Measurements from ENCODE around the gene ARRB2.

The ARRB2 gene

GRCh38 chr17:4728124-4728523 is 17.7 kb downstream of the ARRB2 start:
- DNase-seq (ENCODE audit: low spot score) = no peak

- DNase-seq (ENCODE audit: low spot score) = peak; percentile 73
Observed at GRCh38 chr17:4733073-4733531, 22.7 kb downstream of the ARRB2 start.

GRCh38 chr17:4734857-4735475 is 24.5 kb downstream of the ARRB2 start:
- no peak for DNase-seq (ENCODE audit: low spot score)

- DNase-seq (ENCODE audit: low spot score) = peak; percentile 81
Observed at GRCh38 chr17:4735876-4736651, 25.6 kb downstream of the ARRB2 start.

- no peak for DNase-seq (ENCODE audit: low spot score)
Observed at GRCh38 chr17:4738136-4739121, 28.0 kb downstream of the ARRB2 start.

GRCh38 chr17:4739122-4740024 is 28.9 kb downstream of the ARRB2 start, which contains the start of the genes CXCL16 and ZMYND15:
Gene CXCL16, minus strand, starts transcription at chr17:4739928. Its CDS starts 589 bp downstream, at chr17:4739339.
Gene ZMYND15, plus strand, starts transcription at chr17:4739833. Its CDS starts 716 bp downstream, at chr17:4740549.
- DNase-seq (ENCODE audit: low spot score) = no peak

GRCh38 chr17:4740025-4740351 is 29.6 kb downstream of the ARRB2 start:
- DNase-seq (ENCODE audit: low spot score) = no peak

GRCh38 chr17:4740584-4740983 is 30.2 kb downstream of the ARRB2 start:
- DNase-seq (ENCODE audit: low spot score) = no peak

- no peak for DNase-seq (ENCODE audit: low spot score)
Observed at GRCh38 chr17:4741544-4741943, 31.1 kb downstream of the ARRB2 start.

- no peak for DNase-seq (ENCODE audit: low spot score)
Observed at GRCh38 chr17:4742133-4742532, 31.7 kb downstream of the ARRB2 start.

- DNase-seq (ENCODE audit: low spot score) = no peak
Observed at GRCh38 chr17:4742629-4743028, 32.2 kb downstream of the ARRB2 start.

GRCh38 chr17:4743216-4743615 is 32.8 kb downstream of the ARRB2 start:
- DNase-seq (ENCODE audit: low spot score) = no peak

GRCh38 chr17:4743898-4744297 is 33.5 kb downstream of the ARRB2 start:
- no peak for DNase-seq (ENCODE audit: low spot score)

GRCh38 chr17:4744999-4745969 is 34.9 kb downstream of the ARRB2 start:
- DNase-seq (ENCODE audit: low spot score) = no peak

GRCh38 chr17:4747847-4748246 is 37.4 kb downstream of the ARRB2 start:
- peak; percentile 75 for DNase-seq (ENCODE audit: low spot score)

GRCh38 chr17:4748686-4749085 is 38.3 kb downstream of the ARRB2 start:
- no peak for DNase-seq (ENCODE audit: low spot score)

- no peak for DNase-seq (ENCODE audit: low spot score)
Observed at GRCh38 chr17:4750606-4751005, 40.2 kb downstream of the ARRB2 start.

GRCh38 chr17:4751932-4752331 is 41.5 kb downstream of the ARRB2 start:
- no peak for DNase-seq (ENCODE audit: low spot score)

GRCh38 chr17:4753392-4753791 is 43.0 kb downstream of the ARRB2 start:
- DNase-seq (ENCODE audit: low spot score) = no peak

GRCh38 chr17:4759776-4760236 is 49.4 kb downstream of the ARRB2 start:
- peak; percentile 55 for DNase-seq (ENCODE audit: low spot score)

Measured in pons (tissue), 1 donor.